Measurements from ENCODE around the gene CDKAL1.
A peak's percentile ranks its signal among the peaks of the same experiment; 100 is the strongest.
"Not testable (repeated sequence)": the region's sequence is repeated elsewhere in the genome, so short reads cannot be mapped to it uniquely, and the experiment has no call there.

CDKAL1 gene

GRCh38 chr6:20534295-20535262, at the start of gene CDKAL1:
Gene CDKAL1, plus strand, starts transcription at chr6:20534457. Its CDS starts 11,894 bp downstream, at chr6:20546351.
- peak; percentile 85 for DNase-seq

GRCh38 chr6:20486641-20487040, 47.6 kb upstream of the CDKAL1 start:
- DNase-seq, result no peak

- no peak for DNase-seq
Measured at GRCh38 chr6:20487669-20488375, 46.4 kb upstream of the CDKAL1 start.

GRCh38 chr6:20490591-20490990, 43.7 kb upstream of the CDKAL1 start:
- DNase-seq, result no peak

- DNase-seq, result no peak
Measured at GRCh38 chr6:20492099-20492498, 42.2 kb upstream of the CDKAL1 start.

GRCh38 chr6:20497216-20498040, 36.8 kb upstream of the CDKAL1 start:
- no peak for DNase-seq

- DNase-seq, result no peak
Measured at GRCh38 chr6:20498041-20498385, 36.2 kb upstream of the CDKAL1 start.

- DNase-seq, result no peak
Measured at GRCh38 chr6:20509212-20509611, 25.0 kb upstream of the CDKAL1 start.

- DNase-seq, result no peak
Measured at GRCh38 chr6:20511852-20512251, 22.4 kb upstream of the CDKAL1 start.

GRCh38 chr6:20525208-20525607, 9.0 kb upstream of the CDKAL1 start:
- DNase-seq, result not testable (repeated sequence)

- not testable (repeated sequence) for DNase-seq
Measured at GRCh38 chr6:20529086-20529448, 5.2 kb upstream of the CDKAL1 start.

- no peak for DNase-seq
Measured at GRCh38 chr6:20532881-20533280, 1.4 kb upstream of the CDKAL1 start.

GRCh38 chr6:20533746-20534294, 437 bp upstream of the CDKAL1 start:
- no peak for DNase-seq

- DNase-seq, result no peak
Measured at GRCh38 chr6:20538131-20538662, 3.9 kb downstream of the CDKAL1 start.

- no peak for DNase-seq
Measured at GRCh38 chr6:20538907-20539306, 4.7 kb downstream of the CDKAL1 start.

- no peak for DNase-seq
Measured at GRCh38 chr6:20539387-20539786, 5.1 kb downstream of the CDKAL1 start.

- DNase-seq, result no peak
Measured at GRCh38 chr6:20540683-20541082, 6.4 kb downstream of the CDKAL1 start.

GRCh38 chr6:20541382-20541781, 7.1 kb downstream of the CDKAL1 start:
- DNase-seq, result no peak

- no peak for DNase-seq
Measured at GRCh38 chr6:20542927-20543602, 8.8 kb downstream of the CDKAL1 start.

GRCh38 chr6:20548264-20548663, 14.0 kb downstream of the CDKAL1 start:
- no peak for DNase-seq

GRCh38 chr6:20549398-20549797, 15.1 kb downstream of the CDKAL1 start:
- not testable (repeated sequence) for DNase-seq

GRCh38 chr6:20554326-20554725, 20.1 kb downstream of the CDKAL1 start:
- DNase-seq, result no peak
